HG03135 (cell line): ENCODE data around the gene MASP1.
A peak's percentile ranks its signal among the peaks of the same experiment; 100 is the strongest.

Experiments used
- ATAC-seq: cut with Tn5 transposase; IDR thresholded peaks from one replicate; pipeline ENCODE4 v1.9.1; 2021; ENCODE audit warnings: mild to moderate bottlenecking, moderate library complexity; ENCODE audit not compliant: unreplicated experiment

Gene MASP1

GRCh38 chr3:187291512-187292132 is at the start of gene MASP1:
Gene MASP1 (minus strand): TSS chr3:187291737. CDS start chr3:187291632, 105 bp downstream.
- no peak for ATAC-seq

GRCh38 chr3:187340578-187340977 is 49.0 kb upstream of the MASP1 start:
- no peak for ATAC-seq

- ATAC-seq: no peak
These were observed 44.8 kb upstream of the MASP1 start for GRCh38 chr3:187336322-187336721.

GRCh38 chr3:187334904-187335303 is 43.4 kb upstream of the MASP1 start:
- no peak for ATAC-seq

- ATAC-seq: no peak
These were observed 37.2 kb upstream of the MASP1 start for GRCh38 chr3:187328691-187329090.

GRCh38 chr3:187327845-187328244 is 36.3 kb upstream of the MASP1 start:
- no peak for ATAC-seq

- no peak for ATAC-seq
These were observed 34.1 kb upstream of the MASP1 start for GRCh38 chr3:187325632-187326031.

- no peak for ATAC-seq
These were observed 31.6 kb upstream of the MASP1 start for GRCh38 chr3:187323091-187323490.

GRCh38 chr3:187322291-187322690 is 30.8 kb upstream of the MASP1 start:
- ATAC-seq: no peak

- ATAC-seq: no peak
These were observed 30.2 kb upstream of the MASP1 start for GRCh38 chr3:187321766-187322165.

- peak; percentile 79 for ATAC-seq
These were observed 28.3 kb upstream of the MASP1 start for GRCh38 chr3:187319699-187320302.

GRCh38 chr3:187318819-187319616 is 27.5 kb upstream of the MASP1 start:
- ATAC-seq: no peak

- no peak for ATAC-seq
These were observed 24.3 kb upstream of the MASP1 start for GRCh38 chr3:187315872-187316271.

GRCh38 chr3:187314176-187314575 is 22.6 kb upstream of the MASP1 start:
- no peak for ATAC-seq

GRCh38 chr3:187310954-187311470 is 19.5 kb upstream of the MASP1 start:
- no peak for ATAC-seq

- no peak for ATAC-seq
These were observed 18.7 kb upstream of the MASP1 start for GRCh38 chr3:187310226-187310625.

- ATAC-seq: no peak
These were observed 14.3 kb upstream of the MASP1 start for GRCh38 chr3:187305881-187306280.

GRCh38 chr3:187299611-187300010 is 8.1 kb upstream of the MASP1 start:
- ATAC-seq: no peak

GRCh38 chr3:187296911-187297310 is 5.4 kb upstream of the MASP1 start:
- no peak for ATAC-seq

- ATAC-seq: no peak
These were observed 4.5 kb upstream of the MASP1 start for GRCh38 chr3:187296058-187296457.

GRCh38 chr3:187295316-187296034 is 3.9 kb upstream of the MASP1 start:
- ATAC-seq: no peak
